Fibroblast of mammary gland (primary cell): Measurements from ENCODE around the gene FNBP1.

Experiments
- DNase-seq: peaks from one replicate; pipeline ENCODE4 v3.0.0-alpha.2; 2010; ENCODE audit warnings: low read depth
- H3K4me3 ChIP-seq: 2 replicates; pipeline ENCODE4 v1.5.1; 2011; ENCODE audit warnings: low read depth, mild to moderate bottlenecking, low read length, moderate library complexity; ENCODE audit not compliant: control insufficient read depth
- TF ChIP-seq, protein P1 (sequence below): conservative IDR thresholded peaks from 2 replicates; pipeline ENCODE4 v1.5.1; 2011; ENCODE audit warnings: low read depth, low read length, inconsistent platforms; ENCODE audit not compliant: control insufficient read depth, insufficient read depth

The FNBP1 gene

DNA sequence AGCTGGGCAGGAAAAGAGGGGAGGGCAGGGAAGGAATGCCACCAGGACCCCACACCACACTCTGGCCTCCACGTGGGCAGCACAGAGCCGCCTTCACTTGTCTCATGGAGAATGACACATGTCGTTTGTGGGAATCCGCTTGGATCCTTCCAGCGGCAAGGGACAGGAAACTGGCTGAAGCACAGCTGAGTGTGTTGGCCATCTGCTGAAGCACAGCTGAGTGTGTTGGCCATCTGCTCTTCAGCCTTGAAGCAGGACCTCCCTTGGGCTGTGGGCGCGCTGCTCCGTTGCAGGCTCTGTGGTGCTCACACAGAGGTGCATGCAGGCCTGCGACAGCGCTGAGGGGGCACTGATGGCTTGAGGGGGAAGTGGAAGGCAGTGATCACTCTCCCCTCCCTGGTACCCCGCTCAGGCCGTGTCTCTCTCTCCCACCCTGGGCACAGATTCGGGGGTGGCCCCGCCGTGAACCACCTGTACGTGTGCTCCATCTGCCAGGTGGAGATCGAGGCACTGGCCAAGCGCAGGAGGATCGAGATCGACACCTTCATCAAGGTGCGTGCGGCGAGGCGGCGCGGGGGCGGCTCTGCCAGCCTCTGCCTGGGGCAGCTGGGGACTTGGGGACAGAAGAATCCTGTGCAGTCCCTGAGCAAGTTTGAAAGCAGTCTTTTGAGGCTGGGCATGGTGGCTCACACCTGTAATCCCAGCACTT is 167.1 kb downstream of the FNBP1 start:
- no peak for DNase-seq
- H3K4me3 ChIP-seq = no peak overlapping the region
- TF ChIP-seq, protein P1, sequence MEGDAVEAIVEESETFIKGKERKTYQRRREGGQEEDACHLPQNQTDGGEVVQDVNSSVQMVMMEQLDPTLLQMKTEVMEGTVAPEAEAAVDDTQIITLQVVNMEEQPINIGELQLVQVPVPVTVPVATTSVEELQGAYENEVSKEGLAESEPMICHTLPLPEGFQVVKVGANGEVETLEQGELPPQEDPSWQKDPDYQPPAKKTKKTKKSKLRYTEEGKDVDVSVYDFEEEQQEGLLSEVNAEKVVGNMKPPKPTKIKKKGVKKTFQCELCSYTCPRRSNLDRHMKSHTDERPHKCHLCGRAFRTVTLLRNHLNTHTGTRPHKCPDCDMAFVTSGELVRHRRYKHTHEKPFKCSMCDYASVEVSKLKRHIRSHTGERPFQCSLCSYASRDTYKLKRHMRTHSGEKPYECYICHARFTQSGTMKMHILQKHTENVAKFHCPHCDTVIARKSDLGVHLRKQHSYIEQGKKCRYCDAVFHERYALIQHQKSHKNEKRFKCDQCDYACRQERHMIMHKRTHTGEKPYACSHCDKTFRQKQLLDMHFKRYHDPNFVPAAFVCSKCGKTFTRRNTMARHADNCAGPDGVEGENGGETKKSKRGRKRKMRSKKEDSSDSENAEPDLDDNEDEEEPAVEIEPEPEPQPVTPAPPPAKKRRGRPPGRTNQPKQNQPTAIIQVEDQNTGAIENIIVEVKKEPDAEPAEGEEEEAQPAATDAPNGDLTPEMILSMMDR = no peak

- DNase-seq = no peak
- H3K4me3 ChIP-seq = no peak overlapping the region
- TF ChIP-seq, protein P1 = no peak
Observed at GRCh38 chr9:129875181-129875611, 167.8 kb downstream of the FNBP1 start.

GRCh38 chr9:129874261-129875101 is 168.5 kb downstream of the FNBP1 start:
- H3K4me3 ChIP-seq = no peak overlapping the region
- DNase-seq = no peak
- TF ChIP-seq, protein P1 = no peak

DNA sequence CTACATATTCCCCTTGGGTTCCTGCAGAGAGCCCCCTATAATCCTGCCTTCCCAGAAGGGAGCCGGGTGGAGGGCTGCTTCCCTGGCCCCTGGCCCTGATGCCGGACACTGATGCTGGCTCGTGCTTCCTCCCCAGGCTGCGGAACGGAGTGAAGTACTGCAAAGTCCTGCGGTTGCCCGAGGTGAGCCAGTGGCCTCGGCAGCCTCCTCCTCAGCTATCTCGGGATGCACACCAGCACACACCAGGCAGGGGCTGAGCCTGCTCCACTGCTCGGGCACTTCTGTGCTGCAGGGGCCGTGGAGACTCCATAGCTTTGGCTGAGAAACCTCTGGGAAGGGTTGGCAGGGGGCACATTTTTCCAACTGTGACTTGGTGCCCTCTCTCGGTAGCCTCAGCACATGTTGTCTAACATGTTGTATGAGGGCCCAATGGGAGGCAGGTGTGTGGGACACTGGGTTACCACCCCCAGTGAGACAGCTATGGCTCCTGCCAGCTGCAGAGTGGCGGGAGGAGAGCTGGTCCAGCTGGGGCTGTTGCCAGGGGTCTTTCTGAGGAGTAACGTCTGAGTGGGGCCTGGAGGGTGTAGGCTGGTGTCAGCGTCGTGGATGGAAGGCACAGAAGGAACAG is 169.3 kb downstream of the FNBP1 start:
- TF ChIP-seq, protein P1 = no peak
- no peak for DNase-seq
- no peak overlapping the region for H3K4me3 ChIP-seq

GRCh38 chr9:129871046-129871445 is 171.9 kb downstream of the FNBP1 start:
- no peak for DNase-seq
- no peak overlapping the region for H3K4me3 ChIP-seq
- TF ChIP-seq, protein P1 = no peak

DNA sequence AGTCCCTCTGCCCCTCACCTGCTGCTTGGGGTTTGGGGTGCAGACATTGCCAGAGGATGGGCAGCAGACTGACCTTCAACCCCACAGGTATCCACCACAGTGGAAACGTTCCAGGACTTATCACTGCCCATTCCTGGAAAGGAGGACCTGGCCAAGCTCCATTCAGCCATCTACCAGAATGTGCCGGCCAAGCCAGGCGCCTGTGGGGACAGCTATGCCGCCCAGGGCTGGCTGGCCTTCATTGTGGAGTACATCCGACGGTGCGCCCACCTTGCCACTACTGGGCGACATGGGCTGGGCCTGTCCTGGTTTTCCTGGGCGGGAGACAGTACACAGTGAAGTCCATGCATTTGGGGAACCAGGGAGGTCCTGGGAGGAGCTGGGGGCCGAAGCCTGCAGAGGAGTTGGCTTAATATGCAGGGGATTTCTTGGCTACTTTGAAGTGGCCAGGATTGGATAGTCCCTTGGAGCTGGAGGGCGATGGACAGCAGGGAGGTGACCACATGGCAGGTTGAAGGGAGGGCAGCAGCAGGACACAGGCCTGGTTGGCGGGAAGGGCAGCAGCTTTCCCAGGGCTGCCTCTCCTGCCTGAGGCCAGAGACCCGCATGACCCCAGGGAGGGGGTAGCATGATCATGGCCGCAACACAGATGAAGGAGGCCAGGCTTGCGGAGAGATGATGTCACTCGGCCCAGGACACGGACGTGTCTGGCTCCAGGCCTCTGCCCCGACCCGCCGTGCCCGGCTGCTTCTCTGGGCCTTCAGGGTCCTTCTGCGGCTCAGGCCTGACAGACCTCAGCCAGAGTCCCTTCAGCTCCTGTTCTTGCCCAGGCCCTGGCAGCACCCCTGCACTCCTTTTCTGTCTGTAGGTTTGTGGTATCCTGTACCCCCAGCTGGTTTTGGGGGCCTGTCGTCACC is 173.1 kb downstream of the FNBP1 start:
- DNase-seq = no peak
- H3K4me3 ChIP-seq = no peak overlapping the region
- TF ChIP-seq, protein P1 = no peak
